Neuron (in vitro differentiated cells): ENCODE data around the gene RPL13.

Source experiments
- H2AFZ ChIP-seq: one replicate; pipeline ENCODE4 v1.6.1; 2013; ENCODE audit warnings: low read depth, mild to moderate bottlenecking, inconsistent platforms, low read length, moderate library complexity
- H3K27me3 ChIP-seq: one replicate; pipeline ENCODE4 v1.6.1; 2013; ENCODE audit warnings: low read length; ENCODE audit not compliant: insufficient read depth
- H3K36me3 ChIP-seq: one replicate; pipeline ENCODE4 v1.6.1; 2013; ENCODE audit warnings: low read length; ENCODE audit not compliant: insufficient read depth
- H3K4me1 ChIP-seq: one replicate; pipeline ENCODE4 v1.6.1; 2013; ENCODE audit warnings: low read length; ENCODE audit not compliant: insufficient read depth
- H3K4me3 ChIP-seq: 2 replicates; pipeline ENCODE4 v1.5.1; 2013; ENCODE audit warnings: mild to moderate bottlenecking, low read length, moderate library complexity
- H3K9me3 ChIP-seq: one replicate; pipeline ENCODE4 v1.6.1; 2013; ENCODE audit warnings: low read length

RPL13 gene

DNA sequence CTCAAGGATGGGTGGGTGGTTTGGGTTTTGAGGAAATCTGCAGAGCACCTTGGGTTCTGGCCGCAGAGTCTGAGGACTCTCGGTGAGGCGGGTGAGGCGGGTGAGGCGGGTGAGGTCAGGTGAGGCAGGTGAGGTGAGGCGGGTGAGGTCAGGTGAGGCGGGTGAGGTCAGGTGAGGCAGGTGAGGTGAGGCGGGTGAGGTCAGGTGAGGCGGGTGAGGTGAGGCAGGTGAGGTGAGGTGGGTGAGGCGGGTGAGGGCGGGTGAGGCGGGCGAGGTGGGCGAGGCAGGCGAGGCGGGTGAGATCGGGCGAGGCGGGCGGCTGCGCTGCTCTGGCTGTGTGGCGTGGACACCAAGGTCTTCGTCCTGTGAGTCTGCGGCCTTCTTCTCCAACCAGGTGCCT, 24.1 kb upstream of the RPL13 start:
- peaks cover 71% of the 10 kb centered on the region for H3K36me3 ChIP-seq
- no peaks in the 10 kb centered on the region for H3K9me3 ChIP-seq
- no peaks in the 10 kb centered on the region for H3K27me3 ChIP-seq
- no peaks in the 10 kb centered on the region for H3K4me1 ChIP-seq
- H2AFZ ChIP-seq: no peak overlapping the region
- H3K4me3 ChIP-seq: no peak overlapping the region

- Histone ChIP-seq H3K4me3 (no peak overlapping the region), H3K36me3 (peaks cover 70% of the 10 kb centered on the region), H3K27me3 (no peaks in the 10 kb centered on the region), H3K4me1 (no peaks in the 10 kb centered on the region), H3K9me3 (no peaks in the 10 kb centered on the region), H2AFZ (no peak overlapping the region)
Observed at GRCh38 chr16:89536886-89537548, 23.5 kb upstream of the RPL13 start.

DNA sequence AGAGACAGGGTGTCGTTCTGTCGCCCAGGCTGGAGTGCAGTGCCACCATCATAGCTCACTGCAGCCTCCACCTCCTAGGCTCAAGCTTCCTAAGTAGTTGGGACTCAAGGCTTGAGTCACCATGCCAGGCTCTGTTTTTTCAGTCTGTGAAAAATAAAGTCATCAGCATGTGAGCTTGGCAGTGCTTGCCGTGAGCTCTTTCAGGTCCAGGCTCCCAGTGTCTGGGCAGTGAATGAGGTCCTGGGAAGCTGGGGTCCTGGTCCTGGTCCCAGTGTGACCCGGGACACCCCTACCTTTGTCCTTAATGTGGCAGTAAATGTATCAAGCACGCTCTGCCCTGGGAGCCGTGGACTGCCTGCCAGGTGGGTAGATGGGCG, 22.9 kb upstream of the RPL13 start:
- H3K4me3 ChIP-seq: no peak overlapping the region

DNA sequence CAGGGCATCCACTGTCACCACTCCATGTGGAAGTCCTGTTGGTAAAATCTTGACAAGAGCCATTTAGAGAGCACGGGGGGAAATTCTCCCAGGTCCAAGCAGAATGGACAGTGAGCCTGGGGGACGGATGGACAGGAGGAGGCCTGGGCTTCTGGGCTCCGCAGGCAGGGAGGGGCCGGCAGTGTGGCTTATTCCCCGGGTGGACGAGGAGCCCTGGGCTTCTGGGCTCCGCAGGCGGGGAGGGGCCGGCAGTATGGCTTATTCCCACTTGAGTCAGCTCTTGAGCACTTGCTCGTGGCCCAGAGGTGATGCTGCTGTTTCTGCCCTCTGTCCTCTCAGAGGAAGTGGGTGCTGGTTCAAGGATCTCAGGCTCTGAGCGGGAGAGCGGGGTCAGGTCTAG, 22.2 kb upstream of the RPL13 start:
- Histone ChIP-seq H2AFZ (no peak overlapping the region), H3K27me3 (no peaks in the 10 kb centered on the region), H3K9me3 (no peaks in the 10 kb centered on the region), H3K4me3 (no peak overlapping the region), H3K36me3 (peaks cover 66% of the 10 kb centered on the region), H3K4me1 (no peaks in the 10 kb centered on the region)

More for the DNA sequence above, 22.9 kb upstream of the RPL13 start:
- Histone ChIP-seq H2AFZ (no peak overlapping the region), H3K27me3 (no peaks in the 10 kb centered on the region), H3K36me3 (peaks cover 68% of the 10 kb centered on the region), H3K9me3 (no peaks in the 10 kb centered on the region), H3K4me1 (no peaks in the 10 kb centered on the region)

- peaks cover 62% of the 10 kb centered on the region for H3K36me3 ChIP-seq
- H3K4me3 ChIP-seq: no peak overlapping the region
- no peaks in the 10 kb centered on the region for H3K4me1 ChIP-seq
- H3K27me3 ChIP-seq: no peaks in the 10 kb centered on the region
- no peak overlapping the region for H2AFZ ChIP-seq
- no peaks in the 10 kb centered on the region for H3K9me3 ChIP-seq
Observed at GRCh38 chr16:89540557-89540956, 19.9 kb upstream of the RPL13 start.

- Histone ChIP-seq H3K4me3 (no peak overlapping the region), H3K27me3 (no peaks in the 10 kb centered on the region), H2AFZ (no peak overlapping the region), H3K9me3 (no peaks in the 10 kb centered on the region), H3K4me1 (no peaks in the 10 kb centered on the region), H3K36me3 (peaks cover 70% of the 10 kb centered on the region)
Observed at GRCh38 chr16:89541792-89542191, 18.7 kb upstream of the RPL13 start.

- peaks cover 68% of the 10 kb centered on the region for H3K36me3 ChIP-seq
- H2AFZ ChIP-seq: no peak overlapping the region
- no peaks in the 10 kb centered on the region for H3K4me1 ChIP-seq
- H3K9me3 ChIP-seq: no peaks in the 10 kb centered on the region
- H3K27me3 ChIP-seq: no peaks in the 10 kb centered on the region
- H3K4me3 ChIP-seq: no peak overlapping the region
Observed at GRCh38 chr16:89544113-89544512, 16.4 kb upstream of the RPL13 start.

DNA sequence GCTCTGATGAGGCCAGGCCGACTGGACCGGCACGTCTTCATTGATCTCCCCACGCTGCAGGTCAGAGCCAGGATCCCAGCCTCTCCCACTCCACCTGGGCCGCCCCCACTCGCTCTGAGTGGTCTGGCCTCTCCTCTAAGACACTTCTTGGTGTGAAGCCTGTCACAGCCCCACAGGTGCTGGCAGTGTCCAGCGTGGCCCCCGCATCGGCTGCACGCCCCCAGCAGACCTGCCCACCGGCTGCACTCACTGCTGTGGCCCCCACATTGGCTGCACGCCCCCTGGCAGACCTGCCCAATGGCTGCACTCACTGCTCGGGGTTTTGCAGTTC, 15.8 kb upstream of the RPL13 start:
- Histone ChIP-seq H3K36me3 (peaks cover 73% of the 10 kb centered on the region), H3K9me3 (no peaks in the 10 kb centered on the region)

DNA sequence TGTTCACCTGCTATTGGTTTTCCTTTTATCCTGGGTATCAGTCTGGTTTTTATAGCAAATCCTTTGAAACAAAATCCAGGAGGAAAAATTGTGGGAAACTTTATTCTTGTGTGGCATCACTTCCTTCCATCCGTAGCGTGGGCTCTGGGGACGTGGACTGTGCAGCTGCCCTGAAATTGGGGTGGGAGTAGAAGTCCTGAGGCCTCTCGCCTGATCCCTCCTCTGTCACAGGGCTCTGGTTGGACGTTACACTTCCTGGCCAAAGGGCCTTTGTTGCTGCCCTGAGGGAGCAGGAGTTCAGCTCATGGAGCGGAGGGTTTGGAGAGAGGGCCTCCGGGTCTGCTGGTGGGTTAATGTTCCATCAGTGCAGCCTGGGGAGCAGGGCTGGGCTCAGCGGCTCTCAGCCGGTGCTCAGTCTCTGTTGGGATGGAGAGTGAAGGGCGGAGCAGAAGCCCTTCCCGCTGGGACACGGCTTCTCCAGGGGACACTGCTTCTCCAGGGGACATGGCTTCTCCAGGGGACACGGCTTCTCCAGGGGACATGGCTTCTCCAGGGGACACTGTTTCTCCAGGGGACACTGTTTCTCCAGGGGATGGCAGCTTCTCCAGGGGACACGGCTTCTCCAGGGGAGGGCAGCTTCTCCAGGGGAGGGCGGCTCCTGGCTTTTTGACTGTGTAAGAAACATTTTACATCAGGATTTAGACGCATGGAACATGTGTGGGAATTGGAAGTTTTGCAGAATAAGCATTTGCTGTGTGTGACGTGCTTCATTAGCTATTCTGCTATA, 15.2 kb upstream of the RPL13 start:
- peaks cover 79% of the 10 kb centered on the region for H3K36me3 ChIP-seq

More for the DNA sequence above, 15.8 kb upstream of the RPL13 start:
- no peaks in the 10 kb centered on the region for H3K4me1 ChIP-seq
- no peak overlapping the region for H3K4me3 ChIP-seq
- H3K27me3 ChIP-seq: no peaks in the 10 kb centered on the region
- H2AFZ ChIP-seq: no peak overlapping the region

DNA sequence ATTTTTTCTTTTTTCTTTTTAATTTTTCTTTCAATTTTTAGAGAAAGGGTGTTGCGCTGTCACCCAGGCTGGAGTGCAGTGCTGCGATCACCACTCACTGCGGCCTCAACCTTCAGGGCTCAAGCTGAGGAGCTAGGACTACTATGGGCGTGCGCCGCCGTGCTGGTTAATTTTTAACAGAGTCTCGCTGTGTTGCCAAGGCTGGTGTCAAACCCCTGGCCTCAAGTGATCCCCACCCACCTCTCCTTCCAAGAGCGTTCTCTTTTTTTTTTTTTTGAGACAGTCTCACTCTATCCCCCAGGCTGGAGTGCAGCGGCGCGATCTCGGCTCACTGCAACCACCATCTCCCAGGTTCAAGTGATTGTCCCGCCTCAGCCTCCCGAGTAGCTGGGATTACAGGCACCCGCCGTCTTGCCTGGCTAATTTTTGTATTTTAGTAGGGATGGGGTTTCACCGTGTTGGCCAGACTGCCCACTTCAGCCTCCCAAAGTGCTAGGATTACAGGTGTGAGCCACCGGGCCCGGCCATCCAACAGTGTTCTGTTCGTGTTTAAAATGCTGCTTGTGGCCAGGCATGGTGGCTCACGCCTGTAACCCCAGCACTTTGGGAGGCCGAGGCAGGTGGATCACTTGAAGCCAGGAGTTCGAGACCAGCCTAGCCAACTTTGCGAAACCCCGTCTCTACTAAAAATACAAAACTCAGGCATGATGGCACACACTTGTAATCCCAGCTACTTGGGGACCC, 14.5 kb upstream of the RPL13 start:
- H3K36me3 ChIP-seq: peaks cover 82% of the 10 kb centered on the region
- H3K27me3 ChIP-seq: no peaks in the 10 kb centered on the region
- H3K4me1 ChIP-seq: no peaks in the 10 kb centered on the region
- no peak overlapping the region for H2AFZ ChIP-seq
- H3K4me3 ChIP-seq: no peak overlapping the region
- H3K9me3 ChIP-seq: no peaks in the 10 kb centered on the region

More for the DNA sequence above, 15.2 kb upstream of the RPL13 start:
- Histone ChIP-seq H3K9me3 (no peaks in the 10 kb centered on the region), H3K4me1 (no peaks in the 10 kb centered on the region), H2AFZ (no peak overlapping the region), H3K4me3 (no peak overlapping the region), H3K27me3 (no peaks in the 10 kb centered on the region)

- no peak overlapping the region for H3K4me3 ChIP-seq
- H3K9me3 ChIP-seq: no peaks in the 10 kb centered on the region
- no peak overlapping the region for H2AFZ ChIP-seq
- H3K27me3 ChIP-seq: no peaks in the 10 kb centered on the region
- H3K36me3 ChIP-seq: peaks cover 83% of the 10 kb centered on the region
- H3K4me1 ChIP-seq: no peaks in the 10 kb centered on the region
Observed at GRCh38 chr16:89546781-89547180, 13.7 kb upstream of the RPL13 start.

DNA sequence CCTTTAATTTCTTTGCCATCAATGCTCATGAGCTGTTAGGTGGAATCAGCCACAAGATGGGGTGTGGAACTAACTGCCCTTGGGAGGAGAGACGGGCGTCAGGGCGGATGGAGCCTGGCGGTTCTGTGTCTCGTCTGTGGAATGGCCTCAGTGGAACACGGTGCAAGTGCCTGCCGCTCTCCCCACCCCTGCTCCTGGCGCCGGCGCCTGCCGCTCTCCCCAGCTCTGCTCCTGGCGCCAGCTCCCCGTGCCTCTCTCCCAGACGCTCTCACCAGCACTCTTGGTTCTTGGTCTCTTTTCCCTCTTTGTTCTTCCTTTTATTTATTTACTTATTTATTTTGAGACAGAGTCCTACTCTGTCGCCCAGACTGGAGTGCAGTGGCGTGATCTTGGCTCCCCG, 13.2 kb upstream of the RPL13 start:
- Histone ChIP-seq H3K4me1 (no peaks in the 10 kb centered on the region), H3K4me3 (no peak overlapping the region), H2AFZ (no peak overlapping the region), H3K9me3 (no peaks in the 10 kb centered on the region), H3K36me3 (peaks cover 84% of the 10 kb centered on the region), H3K27me3 (no peaks in the 10 kb centered on the region)

- H3K9me3 ChIP-seq: no peaks in the 10 kb centered on the region
- H2AFZ ChIP-seq: no peak overlapping the region
- no peaks in the 10 kb centered on the region for H3K27me3 ChIP-seq
- no peaks in the 10 kb centered on the region for H3K4me1 ChIP-seq
- no peak overlapping the region for H3K4me3 ChIP-seq
- peaks cover 86% of the 10 kb centered on the region for H3K36me3 ChIP-seq
Observed at GRCh38 chr16:89547860-89548259, 12.6 kb upstream of the RPL13 start.
